ENCODE data around the gene ETV6.
A peak's percentile ranks its signal among the peaks of the same experiment; 100 is the strongest.
"Not testable (repeated sequence)": the region's sequence is repeated elsewhere in the genome, so short reads cannot be mapped to it uniquely, and the experiment has no call there.

The ETV6 gene

GRCh38 chr12:11649413-11650285 is at the start of gene ETV6:
ETV6 (plus strand) TSS chr12:11649674; CDS start chr12:11650128, 454 bp downstream.
- peak in 1 of 2 donors; percentile 30 for DNase-seq (ENCODE audit: low read depth in 2 of 2)

- DNase-seq (ENCODE audit: low read depth in 2 of 2): no peak
Measured at GRCh38 chr12:11600199-11600598, 49.3 kb upstream of the ETV6 start.

- no peak for DNase-seq (ENCODE audit: low read depth in 2 of 2)
Measured at GRCh38 chr12:11601647-11602046, 47.8 kb upstream of the ETV6 start.

- DNase-seq (ENCODE audit: low read depth in 2 of 2): no peak
Measured at GRCh38 chr12:11607313-11608081, 42.0 kb upstream of the ETV6 start.

GRCh38 chr12:11609045-11609444 is 40.4 kb upstream of the ETV6 start:
- DNase-seq (ENCODE audit: low read depth in 2 of 2): no peak

- no peak for DNase-seq (ENCODE audit: low read depth in 2 of 2)
Measured at GRCh38 chr12:11615481-11615880, 34.0 kb upstream of the ETV6 start.

- no peak for DNase-seq (ENCODE audit: low read depth in 2 of 2)
Measured at GRCh38 chr12:11618046-11618445, 31.4 kb upstream of the ETV6 start.

GRCh38 chr12:11621797-11622423 is 27.6 kb upstream of the ETV6 start:
- no peak for DNase-seq (ENCODE audit: low read depth in 2 of 2)

GRCh38 chr12:11622876-11623281 is 26.6 kb upstream of the ETV6 start:
- no peak for DNase-seq (ENCODE audit: low read depth in 2 of 2)

- DNase-seq (ENCODE audit: low read depth in 2 of 2): no peak
Measured at GRCh38 chr12:11623382-11623781, 26.1 kb upstream of the ETV6 start.

GRCh38 chr12:11624116-11624515 is 25.4 kb upstream of the ETV6 start:
- no peak for DNase-seq (ENCODE audit: low read depth in 2 of 2)

GRCh38 chr12:11627709-11628108 is 21.8 kb upstream of the ETV6 start:
- not testable (repeated sequence) for DNase-seq (ENCODE audit: low read depth in 2 of 2)

GRCh38 chr12:11628353-11628752 is 21.1 kb upstream of the ETV6 start:
- no peak for DNase-seq (ENCODE audit: low read depth in 2 of 2)

- no peak for DNase-seq (ENCODE audit: low read depth in 2 of 2)
Measured at GRCh38 chr12:11630046-11630706, 19.3 kb upstream of the ETV6 start.

GRCh38 chr12:11631288-11631687 is 18.2 kb upstream of the ETV6 start:
- DNase-seq (ENCODE audit: low read depth in 2 of 2): no peak

- not testable (repeated sequence) for DNase-seq (ENCODE audit: low read depth in 2 of 2)
Measured at GRCh38 chr12:11631881-11632280, 17.6 kb upstream of the ETV6 start.

- no peak for DNase-seq (ENCODE audit: low read depth in 2 of 2)
Measured at GRCh38 chr12:11633968-11634367, 15.5 kb upstream of the ETV6 start.

GRCh38 chr12:11635341-11635740 is 14.1 kb upstream of the ETV6 start:
- no peak for DNase-seq (ENCODE audit: low read depth in 2 of 2)

GRCh38 chr12:11638315-11638916 is 11.1 kb upstream of the ETV6 start:
- DNase-seq (ENCODE audit: low read depth in 2 of 2): no peak

- DNase-seq (ENCODE audit: low read depth in 2 of 2): no peak
Measured at GRCh38 chr12:11639454-11639853, 10.0 kb upstream of the ETV6 start.

- no peak for DNase-seq (ENCODE audit: low read depth in 2 of 2)
Measured at GRCh38 chr12:11641522-11641921, 8.0 kb upstream of the ETV6 start.

Measured in stimulated activated CD8-positive, alpha-beta memory T cell treated with anti-CD3 and anti-CD28 coated beads, Interleukin-2, amount 100 ng/mL, for 1 hour (primary cell).